H1 (cell line): Measurements from ENCODE around the gene THOC5. TPM values are rescaled to one million over a fixed set of nuclear protein-coding genes. Genes with fewer than 3 reads are reported as not detected.

Experiments used
- CHD7 ChIP-seq: fragments of 300-600 bp; sonication (generic); IDR thresholded peaks from 2 replicates; pipeline ENCODE4 v1.7.1; 2012; ENCODE audit warnings: low read length, moderate library complexity, mild to moderate bottlenecking, inconsistent platforms; ENCODE audit not compliant: insufficient replicate concordance
- MAX ChIP-seq: IDR thresholded peaks from 2 replicates; pipeline ENCODE4 v1.6.1; 2012; ENCODE audit warnings: inconsistent platforms
- PHF8 ChIP-seq: fragments of 200-600 bp; sonication (generic); conservative IDR thresholded peaks from 2 replicates; pipeline ENCODE4 v1.7.1; 2012; ENCODE audit warnings: low read depth, mild to moderate bottlenecking, inconsistent platforms, low read length, moderate library complexity
- SP1 ChIP-seq: IDR thresholded peaks from 2 replicates; pipeline ENCODE4 v1.6.1; 2011; ENCODE audit warnings: low read depth, low read length
- TAF7 ChIP-seq: optimal IDR thresholded peaks from 2 replicates; pipeline ENCODE3; 2011; ENCODE audit warnings: low read depth, mild to moderate bottlenecking, inconsistent platforms, low read length, moderate library complexity, borderline replicate concordance
- polyA plus RNA-seq, 7 experiments: library from polyadenylated mRNA; depleted of rRNA in 3 of 7; stranded (reverse) in 5 of 7; unstranded in 2 of 7; fragments of >200 nt in 5 of 7; fragments of 200-250 nt in 2 of 7; gene quantifications; 1 replicate in 5 of 7; 2 replicates in 1 of 7; 4 replicates in 1 of 7; pipeline versions ENCODE4 v1.2.1 to v1.2.3, GENCODE V29; 2011 to 2013; ENCODE audit warnings: missing spikeins in 2 of 7, mixed read lengths in 2 of 7
- total RNA-seq: library from RNA; stranded (reverse); fragmentation: NEBNext Ultra II Directional; extraction: Animal tissue kit (Norgen Biotek cat#: 25700); gene quantifications from 2 replicates; pipeline ENCODE4 v1.2.1, GENCODE V29; 2021

THOC5 gene
- total and polyA plus RNA-seq, 2 of the 8 experiments (the other 6 are each of a cell fraction or from before 2014, with no cell fraction given) = 27.7 to 65.7 TPM

GRCh38 chr22:29521526-29521925, 32.0 kb downstream of the THOC5 start (continued):
- no peak for TF ChIP-seq PHF8
- no peak for TF ChIP-seq MAX
- TF ChIP-seq CHD7 = no peak
- no peak for TF ChIP-seq SP1
- TF ChIP-seq TAF7 = no peak
- TF ChIP-seq, all 59 proteins: peak for 0
